ENCODE results near the gene SH2D7.

The SH2D7 gene

GRCh38 chr15:78054518-78054917 is 37.8 kb upstream of the SH2D7 start:
- in situ Hi-C loops (cut with MboI; ENCODE audit: low pct_unique_long_range_greater_than_20kb, low sequenced_read_pairs, unreplicated experiment) = no loop called here
- TF ChIP-seq CTCF (IDR thresholded peaks at IDR 0.05; ENCODE audit: extremely low read depth, insufficient read depth, missing control alignments) = no peak
- no peak for DNase-seq (ENCODE audit: low spot score)

GRCh38 chr15:78054966-78055365 is 37.4 kb upstream of the SH2D7 start:
- TF ChIP-seq CTCF (IDR thresholded peaks at IDR 0.05; ENCODE audit: extremely low read depth, insufficient read depth, missing control alignments) = no peak
- in situ Hi-C loops (cut with MboI; ENCODE audit: low pct_unique_long_range_greater_than_20kb, low sequenced_read_pairs, unreplicated experiment) = no loop called here
- DNase-seq (ENCODE audit: low spot score) = no peak

- no peak for DNase-seq (ENCODE audit: low spot score)
- no peak for TF ChIP-seq CTCF (IDR thresholded peaks at IDR 0.05; ENCODE audit: extremely low read depth, insufficient read depth, missing control alignments)
- in situ Hi-C loops (cut with MboI; ENCODE audit: low pct_unique_long_range_greater_than_20kb, low sequenced_read_pairs, unreplicated experiment) = no loop called here
Measured at GRCh38 chr15:78055919-78056713, 36.2 kb upstream of the SH2D7 start.

- DNase-seq (ENCODE audit: low spot score) = no peak
- no peak for TF ChIP-seq CTCF (IDR thresholded peaks at IDR 0.05; ENCODE audit: extremely low read depth, insufficient read depth, missing control alignments)
Measured at GRCh38 chr15:78056714-78057269, 35.6 kb upstream of the SH2D7 start.

GRCh38 chr15:78057803-78058202 is 34.6 kb upstream of the SH2D7 start:
- TF ChIP-seq CTCF (IDR thresholded peaks at IDR 0.05; ENCODE audit: extremely low read depth, insufficient read depth, missing control alignments) = no peak
- DNase-seq (ENCODE audit: low spot score) = no peak
- in situ Hi-C loops (cut with MboI; ENCODE audit: low pct_unique_long_range_greater_than_20kb, low sequenced_read_pairs, unreplicated experiment) = no loop called here

More at GRCh38 chr15:78056714-78057269, 35.6 kb upstream of the SH2D7 start:
- in situ Hi-C loops (cut with MboI; ENCODE audit: low pct_unique_long_range_greater_than_20kb, low sequenced_read_pairs, unreplicated experiment) = no loop called here

GRCh38 chr15:78058401-78058935 is 33.9 kb upstream of the SH2D7 start:
- in situ Hi-C loops (cut with MboI; ENCODE audit: low pct_unique_long_range_greater_than_20kb, low sequenced_read_pairs, unreplicated experiment) = no loop called here
- DNase-seq (ENCODE audit: low spot score) = no peak
- no peak for TF ChIP-seq CTCF (IDR thresholded peaks at IDR 0.05; ENCODE audit: extremely low read depth, insufficient read depth, missing control alignments)
